ENCODE data around the gene TRMT44.

GRCh38 chr4:8439914-8440491, 574 bp upstream of the TRMT44 start:
- TF ChIP-seq CTCF (IDR thresholded peaks at IDR 0.05) (no peak), EP300 (IDR thresholded peaks at IDR 0.05) (no peak)

All from stomach (tissue), 4 donors.